Hepatocyte (in vitro differentiated cells): ENCODE data around the gene ALDH1A3.

ENCODE experiments used
- EZH2 ChIP-seq: fragments of 200-600 bp; sonication (generic); IDR thresholded peaks from 2 replicates; pipeline ENCODE4 v1.6.1; 2016; ENCODE audit warnings: antibody characterized with exemption, mild to moderate bottlenecking, borderline replicate concordance
- EZH2phosphoT487 ChIP-seq: fragments of 200-600 bp; sonication (generic); IDR thresholded peaks from one replicate; pipeline ENCODE4 v1.6.1; 2018; ENCODE audit warnings: antibody characterized with exemption, mild to moderate bottlenecking, low read depth, moderate library complexity; ENCODE audit not compliant: unreplicated experiment, severe bottlenecking
- TF ChIP-seq, protein P1 (sequence below): fragments of 200-600 bp; sonication (generic); IDR thresholded peaks from 2 replicates; pipeline ENCODE4 v1.5.1; 2016; ENCODE audit warnings: antibody characterized with exemption, mild to moderate bottlenecking; ENCODE audit not compliant: poor library complexity

DNA sequence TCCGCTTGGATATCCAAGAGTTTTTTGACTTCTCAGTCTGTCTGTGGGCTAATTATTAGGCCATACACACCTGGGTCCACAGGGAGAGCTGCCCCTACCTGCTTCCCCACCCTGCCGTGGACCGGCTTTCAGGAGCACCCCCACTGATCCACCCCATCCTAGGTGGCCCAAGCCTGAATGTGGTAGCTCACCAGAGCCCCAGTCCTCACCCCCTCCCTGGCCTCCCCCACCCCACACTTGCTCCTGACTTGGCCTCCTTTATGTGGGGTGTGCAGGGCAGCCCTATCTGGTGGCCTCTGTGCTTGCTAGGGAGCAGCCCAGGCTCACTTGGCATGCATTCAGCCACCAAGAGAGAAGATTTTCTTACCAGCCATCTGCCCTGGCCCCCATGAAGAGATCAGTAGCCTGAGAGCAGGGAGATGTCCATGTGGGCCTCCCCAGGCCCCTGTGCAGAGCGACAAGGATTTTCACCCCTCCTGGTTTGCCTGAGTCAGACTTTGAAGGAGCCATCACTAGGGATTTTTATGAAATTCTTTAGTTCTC lies 50.7 kb downstream of the ALDH1A3 start:
- TF ChIP-seq, protein P1, sequence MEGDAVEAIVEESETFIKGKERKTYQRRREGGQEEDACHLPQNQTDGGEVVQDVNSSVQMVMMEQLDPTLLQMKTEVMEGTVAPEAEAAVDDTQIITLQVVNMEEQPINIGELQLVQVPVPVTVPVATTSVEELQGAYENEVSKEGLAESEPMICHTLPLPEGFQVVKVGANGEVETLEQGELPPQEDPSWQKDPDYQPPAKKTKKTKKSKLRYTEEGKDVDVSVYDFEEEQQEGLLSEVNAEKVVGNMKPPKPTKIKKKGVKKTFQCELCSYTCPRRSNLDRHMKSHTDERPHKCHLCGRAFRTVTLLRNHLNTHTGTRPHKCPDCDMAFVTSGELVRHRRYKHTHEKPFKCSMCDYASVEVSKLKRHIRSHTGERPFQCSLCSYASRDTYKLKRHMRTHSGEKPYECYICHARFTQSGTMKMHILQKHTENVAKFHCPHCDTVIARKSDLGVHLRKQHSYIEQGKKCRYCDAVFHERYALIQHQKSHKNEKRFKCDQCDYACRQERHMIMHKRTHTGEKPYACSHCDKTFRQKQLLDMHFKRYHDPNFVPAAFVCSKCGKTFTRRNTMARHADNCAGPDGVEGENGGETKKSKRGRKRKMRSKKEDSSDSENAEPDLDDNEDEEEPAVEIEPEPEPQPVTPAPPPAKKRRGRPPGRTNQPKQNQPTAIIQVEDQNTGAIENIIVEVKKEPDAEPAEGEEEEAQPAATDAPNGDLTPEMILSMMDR = no peak
- TF ChIP-seq EZH2 (no peak), EZH2phosphoT487 (no peak)
